ENCODE data around the gene TOMM40L.
A peak's percentile ranks its signal among the peaks of the same experiment; 100 is the strongest.
"Not testable (repeated sequence)": the region's sequence is repeated elsewhere in the genome, so short reads cannot be mapped to it uniquely, and the experiment has no call there.

The TOMM40L gene

GRCh38 chr1:161222175-161223019 lies 3.5 kb upstream of the TOMM40L start:
- no peak for DNase-seq

GRCh38 chr1:161223805-161224694 lies 1.8 kb upstream of the TOMM40L start:
- DNase-seq, result no peak

- not testable (repeated sequence) for DNase-seq
These were observed 1.2 kb upstream of the TOMM40L start for GRCh38 chr1:161224695-161225087.

- no peak for DNase-seq
These were observed 704 bp upstream of the TOMM40L start for GRCh38 chr1:161225178-161225533.

GRCh38 chr1:161226320-161226711 lies 456 bp downstream of the TOMM40L start:
- no peak for DNase-seq

- DNase-seq, result no peak
These were observed 899 bp downstream of the TOMM40L start for GRCh38 chr1:161226759-161227158.

DNA sequence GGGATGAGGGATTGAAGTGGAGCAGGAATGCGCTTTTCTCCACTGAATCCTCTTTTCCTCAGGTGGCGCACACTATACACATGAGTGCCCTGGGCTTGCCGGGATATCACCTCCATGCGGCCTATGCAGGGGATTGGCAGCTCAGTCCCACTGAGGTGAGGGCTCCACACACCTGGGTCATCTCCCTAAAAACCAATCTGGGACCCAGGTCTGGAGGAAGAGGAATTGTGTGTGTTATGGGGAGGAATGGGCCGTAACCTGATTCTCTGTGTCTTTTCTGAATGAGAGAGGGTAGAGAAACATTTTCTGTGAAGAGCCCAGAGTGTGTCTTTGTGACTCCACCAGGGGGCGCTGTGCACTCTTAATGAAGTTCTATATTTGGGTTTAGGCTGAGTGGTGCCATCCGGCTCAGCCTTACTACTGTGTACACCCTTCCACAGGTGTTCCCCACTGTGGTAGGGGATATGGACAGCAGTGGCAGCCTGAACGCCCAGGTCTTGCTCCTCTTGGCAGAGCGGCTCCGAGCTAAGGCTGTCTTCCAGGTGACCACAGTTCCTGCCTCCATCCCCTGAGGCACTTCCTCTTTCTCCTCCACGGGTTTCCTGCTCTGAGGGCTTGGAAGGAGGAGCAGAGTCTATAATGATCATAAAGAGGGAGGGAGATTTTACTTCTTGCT lies 1.5 kb downstream of the TOMM40L start:
- peak; percentile 88 for DNase-seq

GRCh38 chr1:161228032-161228431 lies 2.2 kb downstream of the TOMM40L start:
- DNase-seq, result no peak

DNA sequence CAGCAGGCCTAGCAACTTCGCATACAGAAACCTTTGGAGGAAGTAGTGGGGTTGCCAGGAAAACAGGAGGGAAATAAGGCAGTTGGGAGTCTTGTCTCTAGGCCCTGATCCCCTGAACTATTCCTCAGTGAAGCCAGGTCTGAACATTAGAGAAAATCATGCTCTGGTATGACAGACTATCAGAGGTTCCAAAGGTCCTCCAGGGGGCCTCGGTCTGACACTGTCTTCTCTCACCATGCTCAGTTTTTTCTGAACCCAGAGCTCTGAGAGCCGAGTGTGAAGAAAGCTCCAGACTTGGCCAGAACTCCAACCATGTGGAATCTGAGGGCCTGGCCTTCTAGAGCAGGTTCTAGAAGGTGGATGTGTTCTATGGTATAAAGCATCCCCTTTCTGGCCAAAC lies 4.0 kb downstream of the TOMM40L start:
- no peak for DNase-seq

GRCh38 chr1:161230762-161231161 lies 4.9 kb downstream of the TOMM40L start:
- no peak for DNase-seq

- DNase-seq, result no peak
These were observed 7.2 kb downstream of the TOMM40L start for GRCh38 chr1:161233102-161233501.

DNA sequence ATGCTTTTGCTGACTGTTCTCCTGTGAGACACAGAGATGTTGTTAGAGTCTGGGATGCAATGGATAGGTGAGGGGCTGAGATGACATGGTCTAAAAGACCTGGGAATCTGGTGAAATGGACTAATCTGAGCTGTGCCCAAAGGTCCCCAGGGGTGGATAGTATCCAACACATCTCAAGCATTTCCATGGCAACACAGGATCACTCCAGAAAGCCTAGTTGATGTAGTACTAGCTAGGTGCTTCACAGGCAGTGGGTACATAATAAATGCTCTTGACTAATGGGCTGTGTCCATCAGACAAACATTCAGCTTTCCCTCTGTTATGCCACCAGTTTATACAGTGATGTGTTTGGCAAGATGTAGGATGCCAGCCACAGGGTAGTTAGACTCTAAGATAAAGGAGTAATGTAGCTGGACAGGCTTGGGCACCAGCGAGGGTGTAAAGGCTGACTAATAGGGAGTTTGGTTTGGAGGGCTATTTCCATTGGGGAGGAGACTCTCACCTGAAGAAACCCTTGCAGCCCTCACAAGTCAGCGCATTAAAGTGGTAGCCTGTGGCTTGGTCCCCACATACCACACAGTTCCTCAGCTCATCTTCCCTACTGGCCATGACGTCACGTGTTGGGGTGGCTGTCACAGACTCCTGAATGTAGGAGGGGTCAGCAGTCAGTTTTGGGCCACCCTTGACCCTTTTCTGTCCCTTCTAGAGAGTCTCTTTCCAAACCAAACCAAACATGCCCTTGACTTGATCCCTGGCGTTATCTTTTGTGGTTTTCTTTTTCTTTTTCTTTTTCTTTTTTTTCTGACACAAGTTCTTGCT lies 10.3 kb downstream of the TOMM40L start:
- DNase-seq, result no peak

GRCh38 chr1:161238039-161238473 lies 12.2 kb downstream of the TOMM40L start, which contains the start of gene NR1I3:
TSS of gene NR1I3 (minus strand) at chr1:161238203. CDS start at chr1:161236565, 1,638 bp downstream.
- no peak for DNase-seq

DNA sequence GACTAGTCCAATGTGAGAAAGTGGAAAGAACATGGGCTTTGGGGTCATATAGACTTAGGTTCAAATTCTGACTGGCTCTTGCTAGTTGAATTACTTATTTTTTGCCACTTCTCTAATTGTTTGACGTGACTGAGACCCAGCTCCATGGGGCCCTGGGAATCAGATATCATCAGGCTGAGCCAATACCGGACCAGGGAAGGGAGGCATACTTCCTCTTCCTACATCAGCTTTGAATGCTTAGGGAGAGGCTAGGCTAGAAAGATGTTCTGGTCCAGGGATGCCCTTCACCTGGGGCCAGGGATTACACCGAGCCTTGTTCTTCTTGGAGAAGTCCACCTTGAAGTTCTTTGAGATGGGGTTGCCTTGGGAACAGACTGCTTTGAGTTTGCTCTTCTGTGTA lies 15.8 kb downstream of the TOMM40L start:
- no peak for DNase-seq

DNA sequence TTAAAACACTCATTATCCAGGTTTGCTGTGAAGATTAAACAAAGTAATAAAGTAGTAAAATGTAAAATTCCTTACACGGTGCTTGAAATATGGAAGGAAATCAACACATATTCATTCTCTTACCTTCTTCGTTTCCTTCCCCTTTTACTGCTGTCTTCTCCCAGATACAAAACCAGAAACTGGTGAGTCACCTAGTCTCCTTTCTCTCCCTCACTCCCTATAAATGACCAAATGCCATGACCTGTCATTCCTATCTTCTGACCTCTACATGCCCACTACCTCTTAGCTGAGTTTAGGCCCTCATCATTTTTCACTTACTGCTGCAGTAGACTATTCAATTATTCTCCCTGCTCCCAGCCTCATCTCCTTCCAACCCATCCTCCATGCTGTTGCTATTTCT lies 16.5 kb downstream of the TOMM40L start:
- no peak for DNase-seq

- DNase-seq, result no peak
These were observed 19.0 kb downstream of the TOMM40L start for GRCh38 chr1:161244888-161245287.

GRCh38 chr1:161250100-161250499 lies 24.2 kb downstream of the TOMM40L start:
- not testable (repeated sequence) for DNase-seq

DNA sequence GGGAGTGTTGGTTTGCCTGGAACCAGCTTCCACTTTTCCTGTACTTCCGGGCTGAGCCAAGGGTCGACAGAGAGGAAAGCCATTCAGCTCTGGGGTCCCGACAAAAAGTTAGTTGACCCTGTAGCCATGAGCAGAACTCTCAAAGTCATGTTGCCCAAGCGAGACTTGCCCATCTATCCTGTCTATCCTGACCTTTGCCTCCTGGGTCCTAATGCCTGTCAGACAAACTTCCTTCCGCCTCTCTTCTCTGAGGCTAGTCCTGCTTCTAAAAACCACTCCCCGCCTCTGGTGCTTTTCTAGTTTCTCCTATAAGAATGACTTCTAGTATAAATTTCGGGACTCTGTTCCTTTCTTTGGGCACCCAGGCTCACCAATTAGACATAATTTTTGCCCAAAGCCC lies 25.0 kb downstream of the TOMM40L start:
- DNase-seq, result no peak

- no peak for DNase-seq
These were observed 25.7 kb downstream of the TOMM40L start for GRCh38 chr1:161251579-161251978.

- not testable (repeated sequence) for DNase-seq
These were observed 29.4 kb downstream of the TOMM40L start for GRCh38 chr1:161255302-161255701.

- DNase-seq, result not testable (repeated sequence)
These were observed 30.2 kb downstream of the TOMM40L start for GRCh38 chr1:161255955-161256520.

- not testable (repeated sequence) for DNase-seq
These were observed 31.2 kb downstream of the TOMM40L start for GRCh38 chr1:161257109-161257508.
